Measurements from ENCODE around the gene GTF2IRD1. TPM values are rescaled to one million over a fixed set of nuclear protein-coding genes. Genes with fewer than 3 reads are reported as not detected.
A peak's percentile ranks its signal among the peaks of the same experiment; 100 is the strongest.

The GTF2IRD1 gene
- total and polyA plus RNA-seq, 9 of the 15 experiments (the other 6 are each of a cell fraction or from before 2014, with no cell fraction given): 9.1 to 30.2 (median 14.0) TPM

DNA sequence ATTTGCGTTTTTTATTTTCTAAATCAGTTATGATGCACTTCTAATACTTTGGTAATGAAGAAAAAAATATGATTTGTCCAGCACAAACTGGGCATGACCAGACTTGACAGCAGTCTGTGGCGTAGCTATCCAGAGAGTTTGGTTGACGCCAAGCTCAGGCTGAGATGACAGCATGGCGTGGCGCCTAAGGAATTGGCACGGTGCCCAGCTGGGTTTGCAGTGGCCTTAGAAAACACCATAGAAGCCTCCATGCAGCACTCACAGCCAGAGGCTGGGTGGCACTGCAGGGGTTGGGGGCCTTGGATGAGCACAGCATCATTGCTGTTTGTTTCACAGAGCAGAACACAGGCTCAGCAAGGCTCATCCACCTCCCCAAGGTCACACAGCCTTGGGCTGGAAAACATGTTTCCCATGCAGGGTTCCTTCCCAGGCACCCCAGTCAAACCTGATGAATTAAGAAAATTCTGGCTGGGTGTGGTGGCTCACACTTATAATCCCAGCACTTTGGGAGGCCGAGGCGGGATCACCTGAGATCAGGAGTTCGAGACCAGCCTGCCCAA is 88.9 kb downstream of the GTF2IRD1 start:
- H3K9me3 ChIP-seq (replicated peaks; ENCODE audit: control insufficient read depth, insufficient read depth, low read depth, low read length): 0 out of 2 replicates have a peak, but pooled peaks cover 2% of the 10 kb centered on the region
- POLR2A ChIA-PET: no interaction called here
- TF ChIP-seq NFIC (IDR thresholded peaks at IDR 0.05) (peak; percentile 91), BCOR (IDR thresholded peaks at IDR 0.05) (0 out of 2 replicates have a peak, but pooled peaks have one; percentile 33), NFIX (CRISPR knock-in tag; IDR thresholded peaks at IDR 0.05; ENCODE audit: low read depth) (peak; percentile 52; the same call in 1 of the 2 replicates), ZFP36 (IDR thresholded peaks at IDR 0.05; ENCODE audit: low read depth, low read length, partially characterized antibody) (peak; percentile 34), HNRNPL (IDR thresholded peaks at IDR 0.05; ENCODE audit: low read depth, low read length) (no peak), RBM25 (IDR thresholded peaks at IDR 0.05; ENCODE audit: low read depth, low read length, severe bottlenecking) (peak; percentile 40), ZFX (CRISPR knock-in tag; IDR thresholded peaks at IDR 0.05) (no peak)
- TF ChIP-seq, protein P1, sequence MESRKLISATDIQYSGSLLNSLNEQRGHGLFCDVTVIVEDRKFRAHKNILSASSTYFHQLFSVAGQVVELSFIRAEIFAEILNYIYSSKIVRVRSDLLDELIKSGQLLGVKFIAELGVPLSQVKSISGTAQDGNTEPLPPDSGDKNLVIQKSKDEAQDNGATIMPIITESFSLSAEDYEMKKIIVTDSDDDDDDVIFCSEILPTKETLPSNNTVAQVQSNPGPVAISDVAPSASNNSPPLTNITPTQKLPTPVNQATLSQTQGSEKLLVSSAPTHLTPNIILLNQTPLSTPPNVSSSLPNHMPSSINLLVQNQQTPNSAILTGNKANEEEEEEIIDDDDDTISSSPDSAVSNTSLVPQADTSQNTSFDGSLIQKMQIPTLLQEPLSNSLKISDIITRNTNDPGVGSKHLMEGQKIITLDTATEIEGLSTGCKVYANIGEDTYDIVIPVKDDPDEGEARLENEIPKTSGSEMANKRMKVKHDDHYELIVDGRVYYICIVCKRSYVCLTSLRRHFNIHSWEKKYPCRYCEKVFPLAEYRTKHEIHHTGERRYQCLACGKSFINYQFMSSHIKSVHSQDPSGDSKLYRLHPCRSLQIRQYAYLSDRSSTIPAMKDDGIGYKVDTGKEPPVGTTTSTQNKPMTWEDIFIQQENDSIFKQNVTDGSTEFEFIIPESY (CRISPR knock-in tag; IDR thresholded peaks at IDR 0.05): peak; percentile 60; the same call in 1 of the 2 replicates
- no peaks in the 10 kb centered on the region for H4K20me1 ChIP-seq (replicated peaks; ENCODE audit: control insufficient read depth, insufficient read depth, low read length)
- no TSS peak for BruUV-seq (replicated peaks)
- no peaks in the 10 kb centered on the region for H3K27me3 ChIP-seq (ENCODE audit: control insufficient read depth in 2 of 2, insufficient read depth in 2 of 2, low read length in 2 of 2)
- DNase-seq (ENCODE audit: extremely low read depth in 1 of 4, low spot score in 3 of 4) (no peak), ATAC-seq (no peak), FAIRE-seq (no peak)
- WGBS (ENCODE audit: insufficient coverage, low coverage, missing lambda C conversion rate): 80% methylated on average over 6 of the region's 9 CpGs
- intact Hi-C loops (cut with micrococcal nuclease) (no loop called here), in situ Hi-C loops (cut with MboI) (no loop called here)
- H3K36me3 ChIP-seq (ENCODE audit: control insufficient read depth, insufficient read depth, low read length): peaks cover 35% of the 10 kb centered on the region; the same call in 2 of the 3 replicates
- H3K9ac ChIP-seq (ENCODE audit: insufficient read depth in 1 of 2, low read depth in 2 of 2, low read length in 2 of 2): no peak overlapping the region
- no peak overlapping the region for H2AFZ ChIP-seq (ENCODE audit: low read depth, low read length)
- no peak overlapping the region for H3K4me2 ChIP-seq (ENCODE audit: insufficient read depth, low read length)
- CTCF ChIA-PET (ENCODE audit: low intra/inter-chr PET ratio): no interaction called here
- peaks cover 0 to 6% of the 10 kb centered on the region in 2 experiments; a peak in 2 of 5 replicates for H3K4me1 ChIP-seq (replicated peaks in 1 of 2; ENCODE audit: control insufficient read depth in 2 of 2, insufficient read depth in 2 of 2, low read length in 2 of 2)
- H3K9me1 ChIP-seq (ENCODE audit: control insufficient read depth, insufficient read depth, low read length): no peaks in the 10 kb centered on the region
- H3K4me3 ChIP-seq: no peak overlapping the region
- no peaks in the 10 kb centered on the region for H3K79me2 ChIP-seq (ENCODE audit: control insufficient read depth, insufficient read depth, low read length)
- no peak overlapping the region for H3K27ac ChIP-seq (ENCODE audit: extremely low read depth, low read depth, low read length)
